Hematopoietic multipotent progenitor cell treated with erythropoietin and hydrocortisone succinate and interleukin-3 and kit ligand, for 4 days (in vitro differentiated cells): ENCODE measurements around the gene GPC5.
"Not testable (repeated sequence)": the region's sequence is repeated elsewhere in the genome, so short reads cannot be mapped to it uniquely, and the experiment has no call there.

Source experiments
- DNase-seq: peaks from one replicate; pipeline ENCODE4 v3.0.0-alpha.2; 2015

GPC5 gene

DNA sequence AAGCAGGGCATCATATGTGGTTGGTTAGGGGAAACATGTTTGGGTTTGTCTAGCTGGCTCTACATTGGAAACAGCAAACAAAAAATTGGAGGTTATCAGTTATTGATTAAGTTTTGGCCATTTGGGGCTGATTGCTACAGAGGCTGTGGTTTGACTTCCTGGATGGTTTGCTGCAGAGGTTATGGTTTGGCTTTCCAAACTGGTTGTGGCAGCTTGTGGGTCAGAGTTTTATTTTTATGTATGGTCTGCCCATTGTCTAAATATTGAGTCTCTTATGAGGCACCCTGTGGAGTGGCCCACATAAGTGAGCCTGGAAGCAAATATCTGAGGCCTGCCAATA, 261.6 kb downstream of the GPC5 start:
- DNase-seq, result no peak

DNA sequence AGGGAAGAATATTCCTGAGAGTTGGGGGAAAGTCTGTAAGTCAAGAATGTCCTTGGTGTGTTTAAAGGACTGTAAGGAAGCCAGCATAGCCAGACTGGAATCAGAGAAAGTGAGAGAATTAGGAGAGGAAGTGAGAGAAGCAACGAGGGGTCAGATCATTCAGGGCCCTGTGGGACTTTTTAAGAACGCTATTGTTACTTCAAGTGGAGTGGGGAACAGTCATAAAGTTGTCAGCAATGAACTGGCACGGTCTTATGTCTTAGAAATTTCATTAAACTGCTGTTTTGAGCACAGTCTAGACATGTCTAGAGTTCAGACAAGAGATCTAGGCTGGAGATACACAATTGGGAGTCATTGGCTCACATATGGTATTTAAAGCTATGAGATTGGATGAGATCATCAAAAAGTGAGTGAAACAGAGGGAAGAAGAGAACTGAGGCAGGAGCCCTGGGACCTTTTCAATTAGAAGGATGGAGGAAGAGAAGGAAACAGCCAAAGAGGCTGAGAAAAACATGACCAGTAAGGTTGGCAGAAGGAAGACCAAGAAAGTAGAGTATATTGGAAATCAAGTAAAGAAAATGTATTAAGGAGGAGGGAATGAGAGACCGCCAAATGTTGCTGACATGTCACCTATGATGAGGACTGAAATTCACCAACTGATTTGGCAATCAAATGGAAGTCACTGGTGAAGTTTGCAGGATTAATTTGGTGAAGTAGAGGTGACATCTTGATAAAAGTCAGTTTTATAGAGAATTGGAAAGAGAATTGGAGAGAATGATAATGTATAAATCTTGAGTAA, 263.5 kb downstream of the GPC5 start:
- no peak for DNase-seq

DNA sequence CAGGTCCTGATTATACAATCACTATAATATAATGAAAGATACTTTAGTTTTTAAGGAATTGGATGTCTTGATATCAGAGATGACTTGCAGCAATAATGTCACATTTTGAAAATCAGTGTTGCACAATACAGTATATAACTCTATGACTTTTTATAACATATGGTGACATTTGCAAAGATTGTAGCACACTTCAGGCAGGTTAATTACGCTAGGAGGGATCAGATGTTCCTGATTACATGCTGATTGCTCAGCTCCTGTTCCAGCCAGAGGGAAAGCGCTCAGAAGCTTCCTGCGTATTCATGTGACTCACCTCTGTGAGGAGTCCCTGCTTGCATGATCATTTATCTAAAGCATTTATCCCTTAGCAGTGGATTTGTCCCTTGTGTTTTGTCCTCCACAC, 265.6 kb downstream of the GPC5 start:
- DNase-seq, result no peak

DNA sequence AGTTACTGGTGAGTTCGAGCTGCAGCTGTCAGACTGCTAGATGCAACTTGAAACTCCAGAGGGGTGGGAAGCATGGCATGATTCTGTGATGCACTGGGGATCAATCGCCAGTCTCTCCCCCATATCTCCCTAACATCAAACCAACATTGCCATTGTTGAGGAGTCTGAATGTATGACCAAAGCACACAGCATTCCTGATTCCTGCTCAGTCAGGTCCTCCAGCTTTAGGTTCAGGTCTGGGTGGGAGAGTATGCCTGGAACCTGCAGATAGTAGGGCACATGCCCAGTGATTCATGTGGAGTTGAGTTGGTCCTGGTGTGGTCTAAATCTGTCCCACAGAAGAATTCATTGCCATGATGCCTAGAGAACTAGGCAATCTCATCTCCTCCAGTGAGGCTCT, 269.1 kb downstream of the GPC5 start:
- DNase-seq, result no peak

DNA sequence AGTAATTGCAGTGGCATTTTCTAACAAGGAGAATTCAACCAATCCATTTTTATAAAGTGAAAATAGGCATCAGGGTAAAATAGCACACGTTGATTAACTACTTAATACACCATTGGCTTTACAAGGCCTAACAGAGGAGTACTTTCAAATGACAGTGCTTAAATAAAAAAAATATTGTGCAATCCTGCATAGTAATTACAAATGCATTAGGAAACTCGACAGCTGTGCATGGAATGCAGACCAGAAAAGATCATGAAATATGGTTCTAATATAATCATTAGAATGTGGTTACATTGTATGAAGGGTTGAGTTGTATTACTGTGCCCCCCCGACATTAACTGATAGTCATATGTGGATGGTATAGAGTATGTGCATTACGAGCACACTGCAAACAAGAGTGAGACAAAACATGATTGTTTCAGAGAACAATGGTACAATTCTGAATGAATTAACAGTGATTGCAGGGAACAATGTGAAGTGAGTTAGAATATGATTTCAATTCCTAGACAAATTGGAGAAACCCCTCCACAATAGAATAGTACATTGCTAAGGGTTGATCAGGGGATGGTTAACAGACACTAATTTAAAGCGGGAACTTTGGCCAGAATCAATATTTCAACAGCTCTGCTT, 270.6 kb downstream of the GPC5 start:
- no peak for DNase-seq

DNA sequence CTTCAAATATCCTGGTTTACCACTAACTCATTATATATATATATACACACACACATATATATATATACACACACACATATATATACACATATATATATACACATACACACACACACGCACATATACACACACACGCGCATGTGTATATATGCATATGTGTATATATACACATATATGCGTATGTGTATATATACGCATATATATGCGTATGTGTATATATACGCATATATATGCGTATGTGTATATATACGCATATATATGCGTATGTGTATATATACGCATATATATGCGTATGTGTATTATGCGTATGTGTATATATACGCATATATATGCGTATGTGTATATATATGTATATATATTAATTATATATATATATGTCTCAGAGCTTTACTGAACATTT, 275.9 kb downstream of the GPC5 start:
- DNase-seq, result not testable (repeated sequence)

DNA sequence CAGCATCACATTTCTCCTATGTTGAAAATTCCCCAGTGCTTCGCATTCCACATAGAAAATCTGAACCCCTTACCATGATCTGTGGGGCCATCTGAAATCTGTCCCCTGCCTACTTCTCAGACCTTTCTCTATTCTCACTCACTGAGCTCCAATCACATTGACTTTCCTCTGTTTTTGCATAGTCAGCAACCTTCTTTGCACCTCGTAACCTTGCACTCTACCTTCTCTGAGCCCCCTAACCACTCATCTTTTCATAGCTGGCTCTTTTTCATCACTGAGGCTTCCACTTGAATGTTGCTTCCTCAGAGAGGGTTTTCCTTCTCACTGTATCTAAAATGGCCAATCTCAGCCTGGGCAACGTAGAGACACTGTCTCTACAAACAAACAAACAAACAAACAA, 286.3 kb downstream of the GPC5 start:
- no peak for DNase-seq

DNA sequence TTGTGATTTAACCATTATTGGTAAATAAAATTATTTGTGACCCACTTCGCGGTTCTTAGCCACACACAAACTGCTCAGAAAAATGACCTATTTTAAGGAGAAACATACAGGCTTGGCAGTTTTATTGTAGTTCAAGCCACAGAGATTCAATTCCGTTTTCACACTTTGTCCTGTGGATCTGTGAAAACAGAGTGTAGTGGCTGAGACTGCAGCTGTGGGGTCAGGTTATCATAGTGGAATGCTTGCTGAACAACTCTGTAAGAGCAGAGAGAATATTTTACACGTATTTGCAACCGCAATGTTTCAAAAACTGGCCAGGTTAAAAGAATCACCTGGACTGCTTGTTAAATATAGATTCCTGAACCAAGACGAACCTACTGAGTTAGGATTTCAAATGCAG, 292.5 kb downstream of the GPC5 start:
- no peak for DNase-seq

DNA sequence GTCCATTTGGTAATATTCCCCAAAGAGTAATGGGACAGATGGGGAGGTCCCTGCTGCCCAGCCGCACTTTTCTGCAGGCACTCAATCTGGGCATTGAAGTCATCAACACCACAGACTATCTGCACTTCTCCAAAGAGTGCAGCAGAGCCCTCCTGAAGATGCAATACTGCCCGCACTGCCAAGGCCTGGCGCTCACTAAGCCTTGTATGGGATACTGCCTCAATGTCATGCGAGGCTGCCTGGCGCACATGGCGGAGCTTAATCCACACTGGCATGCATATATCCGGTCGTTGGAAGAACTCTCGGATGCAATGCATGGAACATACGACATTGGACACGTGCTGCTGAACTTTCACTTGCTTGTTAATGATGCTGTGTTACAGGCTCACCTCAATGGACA, 295.0 kb downstream of the GPC5 start:
- DNase-seq, result no peak

DNA sequence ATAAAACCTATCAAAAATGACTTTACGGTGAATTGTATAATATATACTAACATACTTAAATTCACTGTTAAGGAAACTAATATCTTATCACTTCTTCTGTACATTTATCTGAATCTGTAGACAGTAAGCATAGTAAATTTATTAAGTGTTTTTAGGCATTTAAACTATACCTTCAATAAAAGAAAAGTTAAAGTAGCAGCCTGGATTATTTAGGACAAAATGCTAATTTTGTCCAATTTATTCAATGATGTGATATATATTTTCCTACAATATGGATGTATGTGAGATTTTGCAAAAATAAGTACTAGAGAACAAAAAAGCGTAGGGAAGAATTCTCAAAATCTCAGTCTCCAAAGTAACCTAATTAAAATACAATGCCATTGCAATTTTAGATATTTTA, 299.9 kb downstream of the GPC5 start:
- DNase-seq, result no peak

DNA sequence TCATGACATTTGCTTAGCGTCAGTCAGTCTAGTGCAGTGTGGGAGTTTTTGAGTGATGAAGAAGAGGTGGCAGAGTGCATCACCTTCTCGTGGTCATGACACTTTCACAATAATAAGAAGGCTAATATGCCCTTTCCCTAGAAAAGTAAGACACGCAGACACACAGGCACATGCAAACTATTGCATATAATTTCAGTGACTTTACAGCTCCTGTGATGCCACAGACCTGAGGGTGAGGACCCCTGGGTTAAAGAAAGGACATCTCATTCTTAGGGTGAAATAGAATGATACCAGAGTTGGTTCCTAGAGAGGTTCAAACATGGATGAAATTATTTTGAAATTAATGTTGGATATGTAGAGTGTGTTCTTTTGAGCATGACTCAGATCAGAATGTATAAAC, 300.3 kb downstream of the GPC5 start:
- DNase-seq, result no peak

DNA sequence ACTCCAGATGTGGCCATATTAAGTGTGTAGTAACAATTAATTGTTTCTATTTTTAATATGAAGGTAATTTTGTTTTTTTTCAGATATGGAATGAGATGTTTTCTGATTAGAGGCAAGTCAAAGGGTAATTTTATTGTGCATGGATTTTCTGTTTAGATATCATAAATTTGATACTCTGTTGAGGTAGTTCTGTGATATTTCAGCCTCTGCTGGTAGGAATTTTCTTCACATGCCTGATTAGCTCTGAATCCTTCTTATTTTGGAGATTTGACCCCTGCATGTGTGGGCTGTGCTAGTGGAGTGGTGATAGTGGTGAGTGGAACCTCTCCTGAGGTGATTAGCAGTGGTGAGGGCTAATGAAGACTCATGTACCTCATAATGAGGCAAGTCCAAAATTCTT, 301.4 kb downstream of the GPC5 start:
- DNase-seq, result no peak

DNA sequence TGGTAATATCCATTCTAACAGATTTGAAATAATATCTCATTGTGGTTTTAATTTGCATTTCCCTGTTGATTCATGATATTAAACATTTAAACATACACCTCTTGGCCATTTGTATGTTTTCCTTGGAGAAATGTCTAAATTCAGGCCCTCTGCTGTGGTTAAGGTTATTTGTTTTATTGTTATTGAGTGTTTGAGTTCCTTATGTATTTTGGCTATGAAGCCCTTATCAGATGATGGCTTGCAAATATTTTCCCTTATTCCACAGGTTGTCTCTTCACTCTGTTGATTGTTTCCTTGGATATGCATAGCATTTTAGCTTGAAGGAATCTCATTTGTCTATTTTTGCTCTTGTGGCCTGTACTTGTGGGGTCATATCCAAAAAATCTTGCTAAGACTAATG, 303.6 kb downstream of the GPC5 start:
- no peak for DNase-seq

DNA sequence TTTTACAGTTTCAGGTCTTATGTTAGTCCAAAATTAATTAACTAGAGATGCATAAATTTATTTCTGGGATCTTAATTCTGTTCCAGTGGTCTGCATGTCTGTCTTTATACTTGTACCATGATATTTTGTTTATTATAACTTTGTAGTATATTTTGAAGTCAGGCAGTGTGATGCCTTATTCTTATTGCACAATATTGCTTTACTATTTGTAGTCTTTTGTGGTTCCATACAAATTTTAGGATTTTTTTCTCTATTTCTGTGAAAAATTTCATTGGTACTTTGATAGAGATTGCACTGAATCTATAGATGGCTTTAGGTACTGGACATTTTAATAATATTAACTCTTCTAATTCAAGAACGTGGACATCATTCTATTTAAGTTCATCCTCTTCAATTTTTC, 304.0 kb downstream of the GPC5 start:
- DNase-seq, result no peak

DNA sequence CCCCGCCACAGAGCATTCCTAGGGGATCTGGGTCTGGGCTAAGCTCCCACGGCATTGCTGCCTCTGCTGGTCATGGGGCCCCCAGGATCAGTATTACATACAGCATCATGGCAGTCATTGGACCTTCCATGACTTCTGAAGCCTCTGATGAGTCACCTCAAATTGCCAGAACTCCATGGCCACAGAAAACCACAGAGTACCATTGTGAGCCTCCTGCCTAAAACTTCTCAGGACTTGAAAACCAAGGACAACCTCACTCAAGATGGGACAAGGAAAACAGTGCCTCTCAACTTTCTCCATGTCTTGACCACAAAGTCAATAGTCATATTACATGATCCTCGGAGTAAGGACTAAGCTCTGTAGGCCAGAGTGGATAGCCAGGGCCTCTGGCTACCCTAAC, 306.0 kb downstream of the GPC5 start:
- no peak for DNase-seq

DNA sequence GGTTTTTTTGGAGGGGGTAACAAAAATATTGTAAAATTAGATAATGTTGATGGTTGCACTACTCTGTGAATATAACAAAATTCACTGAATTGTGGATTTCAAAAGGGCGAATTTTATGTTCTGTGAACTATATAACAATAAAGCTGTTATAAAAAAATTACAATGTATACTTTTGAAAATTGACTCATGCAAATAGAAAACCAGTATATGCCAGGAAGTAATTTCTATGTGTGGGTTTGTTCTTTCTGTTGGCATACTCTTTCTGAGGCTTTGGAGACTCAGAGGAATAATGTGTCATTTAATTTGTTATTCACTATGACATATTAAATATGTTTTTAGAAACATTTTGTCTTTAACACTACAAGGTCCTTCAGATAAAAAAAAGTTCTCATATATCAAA, 310.1 kb downstream of the GPC5 start:
- no peak for DNase-seq

DNA sequence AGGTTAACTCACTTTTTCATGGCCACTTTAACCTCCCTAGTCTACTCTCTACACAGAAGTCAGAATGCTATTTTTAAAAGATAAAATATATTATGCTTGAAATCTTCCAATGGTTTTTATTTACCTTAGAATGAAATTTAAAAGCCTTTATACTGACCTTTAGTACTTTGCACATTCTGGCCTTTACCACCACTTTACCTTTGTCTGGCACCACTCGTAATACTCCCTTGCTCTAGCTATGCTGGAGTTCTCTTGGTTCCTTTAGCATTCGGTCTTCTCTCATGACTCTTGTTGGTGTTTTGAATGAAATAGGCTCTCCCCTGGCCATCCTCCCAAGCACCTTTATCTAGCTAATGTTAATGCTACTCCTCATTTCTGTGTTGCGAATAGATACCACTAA, 310.8 kb downstream of the GPC5 start:
- DNase-seq, result no peak

DNA sequence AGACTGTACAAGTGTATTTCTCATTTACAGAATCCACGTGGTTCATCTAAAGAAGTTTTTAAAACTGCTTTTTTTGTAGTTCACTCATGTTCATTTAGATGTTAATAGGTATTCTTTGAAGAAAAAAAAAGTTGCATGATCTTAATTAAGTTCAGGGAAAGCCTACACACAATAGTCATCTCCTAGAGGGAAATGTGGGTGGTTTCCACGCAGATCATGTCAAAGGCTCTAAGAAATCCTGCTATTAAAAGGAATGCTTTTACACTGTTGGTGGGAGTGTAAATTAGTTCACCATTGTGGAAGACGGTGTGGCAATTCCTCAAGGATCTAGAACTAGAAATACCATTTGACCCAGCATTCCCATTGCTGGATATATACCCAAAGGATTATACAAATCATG, 312.3 kb downstream of the GPC5 start:
- DNase-seq, result no peak

DNA sequence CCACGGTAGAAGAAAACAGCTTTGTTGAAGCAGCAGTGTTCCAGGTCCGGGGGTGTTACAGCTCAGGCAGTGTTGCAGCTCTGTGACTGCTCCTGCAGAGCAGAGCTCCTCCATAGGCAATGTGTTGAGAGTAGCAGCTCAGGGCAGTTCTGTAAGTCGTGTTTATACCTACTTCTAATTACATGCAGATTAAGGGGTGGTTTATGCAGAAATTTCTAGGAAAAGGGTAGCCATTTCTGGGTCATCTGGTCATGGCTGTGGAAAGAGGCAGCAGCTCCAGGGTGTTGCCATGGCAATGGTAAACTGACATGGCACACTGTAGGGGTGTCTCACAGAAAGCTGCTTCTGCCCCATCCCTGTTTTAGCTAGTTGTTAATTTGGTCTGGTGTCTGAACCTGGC, 316.4 kb downstream of the GPC5 start:
- no peak for DNase-seq

DNA sequence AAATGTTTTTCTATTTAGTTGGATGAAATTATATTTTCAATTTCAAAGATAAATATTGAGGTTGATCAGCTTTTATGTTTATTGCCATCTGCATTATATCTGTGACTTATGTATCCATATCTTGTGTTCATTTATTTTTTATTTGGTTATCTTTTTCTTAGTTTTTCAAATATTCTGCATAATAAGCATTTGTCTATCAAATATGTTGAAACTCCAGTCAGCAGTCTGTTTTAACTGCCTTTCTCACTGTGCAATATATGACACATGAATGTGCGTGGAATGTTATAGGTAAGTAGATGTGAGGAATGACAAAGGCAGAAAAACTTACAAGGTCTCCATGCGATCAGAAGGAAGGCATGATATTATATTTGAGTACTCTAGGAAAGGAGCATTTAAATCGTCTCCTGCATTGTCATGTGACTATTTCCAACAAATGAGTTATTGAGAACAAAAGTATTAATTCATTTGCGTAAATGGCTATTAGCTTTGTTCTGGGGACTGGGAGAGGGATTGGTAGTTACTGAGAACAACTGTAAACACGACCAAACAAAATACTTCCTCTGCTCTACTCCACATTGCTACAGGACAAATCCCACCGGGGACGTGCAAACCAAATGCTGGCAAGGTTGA, 318.1 kb downstream of the GPC5 start:
- DNase-seq, result no peak

DNA sequence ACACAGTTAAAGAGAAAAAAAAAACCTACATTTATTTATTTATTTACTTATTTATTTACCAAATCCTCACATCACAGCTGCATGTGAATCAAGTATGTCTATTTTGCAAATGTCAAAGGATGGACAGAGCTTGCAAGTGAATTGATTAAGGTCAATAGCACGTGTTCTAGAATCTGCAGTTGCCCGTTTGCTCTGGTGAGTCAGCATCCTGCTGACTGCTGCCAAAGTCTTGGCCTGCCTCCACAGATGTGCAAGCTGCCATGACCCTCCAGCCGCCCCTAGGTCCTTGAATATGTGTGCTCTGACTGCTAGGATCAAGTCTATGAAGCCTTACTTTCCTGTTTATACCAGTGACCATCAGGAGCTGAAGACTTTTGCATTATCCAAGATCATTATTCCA, 320.6 kb downstream of the GPC5 start:
- peak; percentile 47 for DNase-seq

DNA sequence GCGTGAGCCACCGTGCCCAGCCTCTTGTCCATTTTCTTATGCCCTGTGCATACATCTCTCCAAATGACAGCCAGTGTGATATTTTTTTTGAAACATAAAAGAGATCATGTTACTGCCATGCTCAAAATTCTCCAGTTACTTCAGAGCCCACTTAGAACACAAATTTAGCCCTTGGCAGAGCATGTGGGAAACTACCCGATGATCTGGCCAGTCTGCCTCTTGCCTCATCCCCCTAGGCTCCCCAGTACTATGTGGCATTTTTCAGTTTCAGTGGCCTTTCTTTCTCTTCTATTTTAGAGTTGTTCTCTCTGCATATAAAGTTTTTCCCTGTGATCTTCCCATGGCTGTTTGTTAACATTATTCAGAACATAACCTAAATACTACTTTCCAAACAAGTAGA, 323.0 kb downstream of the GPC5 start:
- no peak for DNase-seq

DNA sequence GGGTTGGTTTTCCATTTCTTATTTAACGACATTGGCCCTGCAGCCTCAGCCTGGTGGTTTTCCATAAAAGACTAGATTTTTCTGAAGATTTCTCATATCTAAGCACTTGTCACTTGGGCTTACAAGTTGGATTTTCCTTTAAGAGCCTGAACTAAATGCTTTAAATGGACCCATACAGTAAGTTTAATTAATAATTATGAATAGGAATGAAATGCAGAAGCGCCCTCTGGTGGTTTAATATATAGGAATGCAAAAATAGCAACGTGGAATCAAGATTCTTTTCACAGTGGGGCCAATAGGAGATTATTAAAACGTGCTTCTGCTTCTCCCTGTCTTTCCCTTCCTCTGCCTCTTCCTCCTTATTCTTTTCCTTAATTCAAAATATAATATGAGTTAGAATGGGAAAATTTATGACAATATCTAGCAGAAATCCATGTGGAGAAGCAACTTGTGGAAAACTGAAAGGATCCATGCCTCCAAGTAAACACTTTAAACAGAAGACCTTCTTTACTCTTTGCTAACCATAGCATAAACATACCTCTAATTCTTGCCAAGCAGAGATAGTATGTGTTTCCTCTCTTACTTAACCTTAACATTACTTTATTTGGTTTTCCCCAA, 324.0 kb downstream of the GPC5 start:
- peak; percentile 73 for DNase-seq

DNA sequence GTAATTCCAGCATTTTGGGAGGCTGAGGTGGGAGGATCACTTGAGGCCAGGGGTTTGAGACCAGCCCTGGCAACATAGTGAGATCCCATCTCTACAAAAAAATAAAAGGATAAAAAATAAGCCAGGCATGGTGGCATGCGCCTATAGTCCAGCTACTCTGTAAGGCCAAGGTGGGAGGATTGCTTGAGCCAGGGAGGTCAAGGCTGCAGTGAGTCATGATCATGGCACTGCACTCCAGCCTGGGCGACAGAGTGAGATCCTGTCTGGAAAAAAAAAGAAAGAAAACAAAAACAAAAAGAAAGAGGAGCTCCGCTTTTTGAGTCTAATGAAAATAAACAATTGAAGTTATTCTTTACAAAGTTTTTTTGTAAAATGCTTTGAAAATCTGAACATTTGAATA, 326.2 kb downstream of the GPC5 start:
- DNase-seq, result no peak
